HepG2 (cell line): ENCODE results near the gene LRRC8E. TPM values are rescaled to one million over a fixed set of nuclear protein-coding genes. Genes with fewer than 3 reads are reported as not detected.

Experiments used
- NCOA1 ChIP-seq: sonication (generic); formaldehyde crosslinking; IDR thresholded peaks from 2 replicates; pipeline ENCODE4 v1.9.0; 2021; ENCODE audit warnings: missing genetic modification reagents
- NR2F6 ChIP-seq, 2 experiments: IDR thresholded peaks; 2 replicates each; pipeline ENCODE4 v1.6.1; 2016; ENCODE audit warnings: antibody characterized with exemption in 1 of 2, mild to moderate bottlenecking in 1 of 2
- RBAK ChIP-seq: sonication (generic); formaldehyde crosslinking; IDR thresholded peaks from 2 replicates; pipeline ENCODE4 v1.5.1; 2020; ENCODE audit warnings: mild to moderate bottlenecking, missing genetic modification reagents
- SALL1 ChIP-seq: sonication (generic); formaldehyde crosslinking; IDR thresholded peaks from 2 replicates; pipeline ENCODE4 v1.8.0; 2022; ENCODE audit warnings: mild to moderate bottlenecking, missing genetic modification reagents
- SMAD1 ChIP-seq: sonication (generic); formaldehyde crosslinking; IDR thresholded peaks from 2 replicates; pipeline ENCODE4 v1.4.0; 2020; ENCODE audit warnings: missing genetic modification reagents, low read depth, mild to moderate bottlenecking, borderline replicate concordance
- ZNF121 ChIP-seq: sonication (generic); formaldehyde crosslinking; IDR thresholded peaks from 2 replicates; pipeline ENCODE4 v1.5.0; 2020; ENCODE audit warnings: mild to moderate bottlenecking, missing genetic modification reagents
- polyA plus RNA-seq, 8 experiments: library from polyadenylated mRNA; depleted of rRNA in 3 of 8; stranded (reverse) in 7 of 8; unstranded in 1 of 8; fragments of >200 nt; fragmentation: Illumina TruSeq in 4 of 8; extraction: Trizol in 4 of 8; gene quantifications; 2 replicates each; pipeline versions ENCODE4 v1.2.1 to v1.2.3, GENCODE V29; 2011 to 2016; ENCODE audit warnings: low read depth in 4 of 8, missing spikeins in 1 of 8, mixed read lengths in 1 of 8; ENCODE audit not compliant: insufficient read depth in 1 of 8
- total RNA-seq, 5 experiments: library from RNA; depleted of rRNA; stranded (reverse); fragments of >200 nt; fragmentation: Illumina TruSeq; extraction: Trizol; gene quantifications; 2 replicates each; pipeline ENCODE4 v1.2.3, GENCODE V29; 2016; ENCODE audit warnings: low read depth in 1 of 5
- TF ChIP-seq, protein P1 (sequence below): sonication (generic); formaldehyde crosslinking; IDR thresholded peaks from 2 replicates; pipeline ENCODE4 v1.8.0; 2022; ENCODE audit warnings: missing genetic modification reagents, mild to moderate bottlenecking, borderline replicate concordance
- TF ChIP-seq, protein P2 (sequence below): sonication (generic); formaldehyde crosslinking; IDR thresholded peaks from one replicate; pipeline ENCODE4 v1.5.1; 2020; ENCODE audit warnings: mild to moderate bottlenecking, missing genetic modification reagents; ENCODE audit errors: not compliant biosample characterization

The LRRC8E gene
- total and polyA plus RNA-seq, 2 of the 13 experiments (the other 11 are each of a cell fraction or from before 2014, with no cell fraction given) = 8.0 to 10.3 TPM

DNA sequence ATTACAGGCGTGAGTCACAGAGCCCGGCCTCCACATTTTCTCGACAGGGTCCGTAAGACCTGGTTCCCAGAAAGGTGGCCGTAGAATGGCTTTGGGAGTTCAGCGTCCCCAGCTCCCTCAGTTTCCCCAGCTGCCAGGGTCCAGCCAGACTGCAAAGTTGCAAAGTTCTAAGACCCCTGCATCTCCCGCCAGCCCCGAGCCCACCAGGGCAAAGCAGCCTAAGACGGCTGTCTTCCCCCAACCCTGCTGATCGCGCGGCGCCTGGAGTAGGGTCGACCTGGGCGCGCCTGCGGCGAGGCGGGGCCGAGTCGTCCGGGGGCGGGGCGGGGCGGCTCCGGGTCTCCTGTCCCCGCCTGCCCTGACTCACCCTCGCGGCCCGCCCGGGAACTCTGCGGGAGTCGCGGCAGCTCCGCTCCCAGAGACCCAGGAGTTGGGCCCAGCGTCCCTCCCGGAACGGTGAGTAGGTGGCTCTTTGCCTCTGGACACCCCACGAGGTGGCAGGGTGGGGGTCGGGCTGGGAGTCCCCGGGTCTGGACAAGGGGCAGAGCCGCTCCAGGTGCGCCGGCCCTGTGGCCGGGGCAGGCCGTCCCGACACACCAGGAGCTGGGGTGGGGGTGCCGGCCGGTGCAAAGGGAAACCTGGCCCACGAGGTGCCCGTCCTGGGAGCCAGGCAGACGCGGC is at the start of gene LRRC8E (continued):
- TF ChIP-seq, protein P1, sequence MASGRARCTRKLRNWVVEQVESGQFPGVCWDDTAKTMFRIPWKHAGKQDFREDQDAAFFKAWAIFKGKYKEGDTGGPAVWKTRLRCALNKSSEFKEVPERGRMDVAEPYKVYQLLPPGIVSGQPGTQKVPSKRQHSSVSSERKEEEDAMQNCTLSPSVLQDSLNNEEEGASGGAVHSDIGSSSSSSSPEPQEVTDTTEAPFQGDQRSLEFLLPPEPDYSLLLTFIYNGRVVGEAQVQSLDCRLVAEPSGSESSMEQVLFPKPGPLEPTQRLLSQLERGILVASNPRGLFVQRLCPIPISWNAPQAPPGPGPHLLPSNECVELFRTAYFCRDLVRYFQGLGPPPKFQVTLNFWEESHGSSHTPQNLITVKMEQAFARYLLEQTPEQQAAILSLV = 0 out of 2 replicates have a peak, but pooled peaks have one; percentile 45
- no peak for TF ChIP-seq NR2F6 (IDR thresholded peaks at IDR 0.05)
- TF ChIP-seq NR2F6 (CRISPR knock-in tag; IDR thresholded peaks at IDR 0.05) = no peak
- TF ChIP-seq SMAD1 = peak; percentile 33; the same call in 1 of the 2 replicates
- peak; percentile 49; the same call in 1 of the 2 replicates for TF ChIP-seq SALL1
- TF ChIP-seq, protein P2, sequence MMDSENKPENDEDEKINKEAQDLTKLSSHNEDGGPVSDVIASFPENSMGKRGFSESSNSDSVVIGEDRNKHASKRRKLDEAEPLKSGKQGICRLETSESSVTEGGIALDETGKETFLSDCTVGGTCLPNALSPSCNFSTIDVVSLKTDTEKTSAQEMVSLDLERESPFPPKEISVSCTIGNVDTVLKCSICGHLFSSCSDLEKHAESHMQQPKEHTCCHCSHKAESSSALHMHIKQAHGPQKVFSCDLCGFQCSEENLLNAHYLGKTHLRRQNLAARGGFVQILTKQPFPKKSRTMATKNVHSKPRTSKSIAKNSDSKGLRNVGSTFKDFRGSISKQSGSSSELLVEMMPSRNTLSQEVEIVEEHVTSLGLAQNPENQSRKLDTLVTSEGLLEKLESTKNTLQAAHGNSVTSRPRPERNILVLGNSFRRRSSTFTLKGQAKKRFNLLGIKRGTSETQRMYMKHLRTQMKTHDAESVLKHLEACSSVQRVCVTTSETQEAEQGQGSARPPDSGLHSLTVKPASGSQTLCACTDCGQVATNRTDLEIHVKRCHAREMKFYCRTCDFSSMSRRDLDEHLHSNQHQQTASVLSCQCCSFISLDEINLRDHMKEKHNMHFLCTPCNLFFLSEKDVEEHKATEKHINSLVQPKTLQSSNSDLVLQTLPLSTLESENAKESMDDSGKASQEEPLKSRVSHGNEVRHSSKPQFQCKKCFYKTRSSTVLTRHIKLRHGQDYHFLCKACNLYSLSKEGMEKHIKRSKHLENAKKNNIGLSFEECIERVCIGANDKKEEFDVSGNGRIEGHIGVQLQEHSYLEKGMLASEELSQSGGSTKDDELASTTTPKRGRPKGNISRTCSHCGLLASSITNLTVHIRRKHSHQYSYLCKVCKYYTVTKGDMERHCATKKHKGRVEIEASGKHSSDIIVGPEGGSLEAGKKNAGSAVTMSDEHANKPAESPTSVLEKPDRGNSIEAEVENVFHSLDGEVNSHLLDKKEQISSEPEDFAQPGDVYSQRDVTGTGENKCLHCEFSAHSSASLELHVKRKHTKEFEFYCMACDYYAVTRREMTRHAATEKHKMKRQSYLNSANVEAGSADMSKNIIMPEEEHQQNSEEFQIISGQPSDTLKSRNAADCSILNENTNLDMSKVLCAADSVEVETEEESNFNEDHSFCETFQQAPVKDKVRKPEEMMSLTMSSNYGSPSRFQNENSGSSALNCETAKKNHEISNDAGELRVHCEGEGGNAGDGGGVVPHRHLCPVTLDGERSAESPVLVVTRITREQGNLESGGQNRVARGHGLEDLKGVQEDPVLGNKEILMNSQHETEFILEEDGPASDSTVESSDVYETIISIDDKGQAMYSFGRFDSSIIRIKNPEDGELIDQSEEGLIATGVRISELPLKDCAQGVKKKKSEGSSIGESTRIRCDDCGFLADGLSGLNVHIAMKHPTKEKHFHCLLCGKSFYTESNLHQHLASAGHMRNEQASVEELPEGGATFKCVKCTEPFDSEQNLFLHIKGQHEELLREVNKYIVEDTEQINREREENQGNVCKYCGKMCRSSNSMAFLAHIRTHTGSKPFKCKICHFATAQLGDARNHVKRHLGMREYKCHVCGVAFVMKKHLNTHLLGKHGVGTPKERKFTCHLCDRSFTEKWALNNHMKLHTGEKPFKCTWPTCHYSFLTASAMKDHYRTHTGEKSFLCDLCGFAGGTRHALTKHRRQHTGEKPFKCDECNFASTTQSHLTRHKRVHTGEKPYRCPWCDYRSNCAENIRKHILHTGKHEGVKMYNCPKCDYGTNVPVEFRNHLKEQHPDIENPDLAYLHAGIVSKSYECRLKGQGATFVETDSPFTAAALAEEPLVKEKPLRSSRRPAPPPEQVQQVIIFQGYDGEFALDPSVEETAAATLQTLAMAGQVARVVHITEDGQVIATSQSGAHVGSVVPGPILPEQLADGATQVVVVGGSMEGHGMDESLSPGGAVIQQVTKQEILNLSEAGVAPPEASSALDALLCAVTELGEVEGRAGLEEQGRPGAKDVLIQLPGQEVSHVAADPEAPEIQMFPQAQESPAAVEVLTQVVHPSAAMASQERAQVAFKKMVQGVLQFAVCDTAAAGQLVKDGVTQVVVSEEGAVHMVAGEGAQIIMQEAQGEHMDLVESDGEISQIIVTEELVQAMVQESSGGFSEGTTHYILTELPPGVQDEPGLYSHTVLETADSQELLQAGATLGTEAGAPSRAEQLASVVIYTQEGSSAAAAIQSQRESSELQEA = peak; percentile 41
- TF ChIP-seq NCOA1 (CRISPR knock-in tag) = no peak
- TF ChIP-seq RBAK (CRISPR knock-in tag) = no peak
- peak; percentile 42; the same call in 1 of the 2 replicates for TF ChIP-seq ZNF121 (CRISPR knock-in tag)
